ENCODE data around the gene PIGV.

PIGV gene

GRCh38 chr1:26787706-26788514 is at the start of gene PIGV:
PIGV (plus strand) TSS chr1:26787950; CDS start chr1:26790816, 2,866 bp downstream.
- DNase-seq = peak; percentile 73

GRCh38 chr1:26739329-26739914 is 48.3 kb upstream of the PIGV start:
- DNase-seq = no peak

- no peak for DNase-seq
Measured at GRCh38 chr1:26740023-26740634, 47.6 kb upstream of the PIGV start.

- no peak for DNase-seq
Measured at GRCh38 chr1:26740952-26741351, 46.8 kb upstream of the PIGV start.

GRCh38 chr1:26743426-26744059 is 44.2 kb upstream of the PIGV start:
- DNase-seq = no peak

GRCh38 chr1:26744075-26744959 is 43.4 kb upstream of the PIGV start:
- peak; percentile 38 for DNase-seq

- no peak for DNase-seq
Measured at GRCh38 chr1:26745191-26745590, 42.6 kb upstream of the PIGV start.

GRCh38 chr1:26747048-26747447 is 40.7 kb upstream of the PIGV start:
- no peak for DNase-seq

- no peak for DNase-seq
Measured at GRCh38 chr1:26748351-26748750, 39.4 kb upstream of the PIGV start.

GRCh38 chr1:26749458-26749857 is 38.3 kb upstream of the PIGV start:
- no peak for DNase-seq

- DNase-seq = no peak
Measured at GRCh38 chr1:26750428-26750827, 37.3 kb upstream of the PIGV start.

GRCh38 chr1:26752519-26752918 is 35.2 kb upstream of the PIGV start:
- no peak for DNase-seq

- DNase-seq = no peak
Measured at GRCh38 chr1:26754086-26754874, 33.5 kb upstream of the PIGV start.

GRCh38 chr1:26758358-26758757 is 29.4 kb upstream of the PIGV start:
- no peak for DNase-seq

GRCh38 chr1:26759531-26759930 is 28.2 kb upstream of the PIGV start:
- no peak for DNase-seq

GRCh38 chr1:26761217-26761616 is 26.5 kb upstream of the PIGV start:
- DNase-seq = no peak

GRCh38 chr1:26767714-26768113 is 20.0 kb upstream of the PIGV start:
- DNase-seq = no peak

- no peak for DNase-seq
Measured at GRCh38 chr1:26768755-26769154, 19.0 kb upstream of the PIGV start.

- DNase-seq = no peak
Measured at GRCh38 chr1:26771285-26771642, 16.5 kb upstream of the PIGV start.

GRCh38 chr1:26771643-26772321 is 16.0 kb upstream of the PIGV start:
- peak; percentile 23 for DNase-seq

- no peak for DNase-seq
Measured at GRCh38 chr1:26772687-26773086, 15.1 kb upstream of the PIGV start.
